H1 (cell line): ENCODE results near the gene MRPL32. TPM values are rescaled to one million over a fixed set of nuclear protein-coding genes. Genes with fewer than 3 reads are reported as not detected.

ENCODE experiments used
- polyA plus RNA-seq, 7 experiments: library from polyadenylated mRNA; depleted of rRNA in 3 of 7; stranded (reverse) in 5 of 7; unstranded in 2 of 7; fragments of >200 nt in 5 of 7; fragments of 200-250 nt in 2 of 7; gene quantifications; 1 replicate in 5 of 7; 2 replicates in 1 of 7; 4 replicates in 1 of 7; pipeline versions ENCODE4 v1.2.1 to v1.2.3, GENCODE V29; 2011 to 2013; ENCODE audit warnings: missing spikeins in 2 of 7, mixed read lengths in 2 of 7
- total RNA-seq: library from RNA; stranded (reverse); fragmentation: NEBNext Ultra II Directional; extraction: Animal tissue kit (Norgen Biotek cat#: 25700); gene quantifications from 2 replicates; pipeline ENCODE4 v1.2.1, GENCODE V29; 2021

The MRPL32 gene
- total and polyA plus RNA-seq, 2 of the 8 experiments (the other 6 are each of a cell fraction or from before 2014, with no cell fraction given) = 50.9 to 97.2 TPM

Other genes with a start within 250 kb of the MRPL32 start
- 2.6 and 4.5 TPM in 2 replicates for gene C7orf25, start 20.3 kb upstream of the MRPL32 start, total RNA-seq
- 0.70 and 1.3 TPM in 2 replicates for gene C7orf25, start 20.3 kb upstream of the MRPL32 start, polyA plus RNA-seq (2011; rRNA removed)
- gene PSMA2, start 202 bp upstream of the MRPL32 start, total RNA-seq = 243 and 259 TPM in 2 replicates
- gene PSMA2, start 202 bp upstream of the MRPL32 start, polyA plus RNA-seq (2011; rRNA removed) = 92.8 and 211 TPM in 2 replicates
- gene HECW1, start 180.3 kb downstream of the MRPL32 start, total RNA-seq = 10.5 and 12.7 TPM in 2 replicates
- 2.9 and 5.8 TPM in 2 replicates for gene HECW1, start 180.3 kb downstream of the MRPL32 start, polyA plus RNA-seq (2011; rRNA removed)